Natural killer cell (primary cell): ENCODE measurements around the gene DNAAF8. TPM values are rescaled to one million over a fixed set of nuclear protein-coding genes. Genes with fewer than 3 reads are reported as not detected.

Experiments
- ATAC-seq, 3 donors: fragments of 150-1000 bp in 2 of 3; fragments of 200-7000 bp in 1 of 3; cut with Tn5 transposase; 1 replicate in 1 of 3; 2 replicates in 2 of 3; pipeline ENCODE4 v1.10.0; 2021; ENCODE audit warnings: mild to moderate bottlenecking in 2 of 3, moderate library complexity in 2 of 3
- DNase-seq, 2 donors: peaks; one replicate each; pipeline versions ENCODE4 v3.0.0 to v3.0.0-alpha.2; 2013 to 2021; ENCODE audit warnings: mixed read lengths in 1 of 2
- H3K27ac ChIP-seq: one replicate; pipeline ENCODE4 v1.5.1; 2013; ENCODE audit warnings: mild to moderate bottlenecking, low read length
- H3K27me3 ChIP-seq: one replicate; pipeline ENCODE4 v1.6.1; 2013; ENCODE audit warnings: low read length; ENCODE audit not compliant: control insufficient read depth, insufficient read depth
- H3K36me3 ChIP-seq: one replicate; pipeline ENCODE4 v1.6.1; 2013; ENCODE audit warnings: low read length; ENCODE audit not compliant: control insufficient read depth, insufficient read depth
- H3K4me1 ChIP-seq: one replicate; pipeline ENCODE4 v1.6.1; 2013; ENCODE audit warnings: low read length; ENCODE audit not compliant: control insufficient read depth, insufficient read depth
- H3K4me3 ChIP-seq: one replicate; pipeline ENCODE4 v1.5.1; 2013; ENCODE audit warnings: low read length
- H3K9me3 ChIP-seq: one replicate; pipeline ENCODE4 v1.6.1; 2013; ENCODE audit warnings: low read length; ENCODE audit not compliant: control insufficient read depth, insufficient read depth
- H3K27ac Mint-ChIP-seq, 2 donors: one replicate each; pipeline ENCODE4 v1.8.0; 2022; ENCODE audit warnings: mild to moderate bottlenecking in 2 of 2, mixed read lengths in 2 of 2, moderate library complexity in 1 of 2
- H3K27me3 Mint-ChIP-seq, 2 donors: one replicate each; pipeline ENCODE4 v1.8.0; 2022; ENCODE audit warnings: low read depth in 2 of 2, mixed read lengths in 2 of 2
- H3K36me3 Mint-ChIP-seq: one replicate; pipeline ENCODE4 v1.8.0; 2022; ENCODE audit warnings: mixed read lengths
- H3K4me1 Mint-ChIP-seq, 2 donors: one replicate each; pipeline ENCODE4 v1.8.0; 2022; ENCODE audit warnings: mixed read lengths in 2 of 2
- H3K4me3 Mint-ChIP-seq: one replicate; pipeline ENCODE4 v1.8.0; 2022; ENCODE audit warnings: mild to moderate bottlenecking, moderate library complexity, mixed read lengths
- H3K9me3 Mint-ChIP-seq, 2 donors: one replicate each; pipeline ENCODE4 v1.8.0; 2022; ENCODE audit warnings: mixed read lengths in 2 of 2
- WGBS: methylation state at CpG from one replicate; pipeline ENCODE4 v1.1.7; 2013; ENCODE audit warnings: missing lambda C conversion rate; ENCODE audit not compliant: insufficient coverage; 5-methylcytosine and 5-hydroxymethylcytosine counted together
- intact Hi-C: fragments of 100-400 bp; cut with micrococcal nuclease; formaldehyde crosslinking; loops from one replicate; pipeline ENCODE4 v1.14.2; 2022
- total RNA-seq, 4 donors: library from RNA; stranded (reverse); fragments of 120-200 nt in 1 of 4; gene quantifications; one replicate each; pipeline versions ENCODE4 v1.2.3 to v1.2.4, GENCODE V29; 2013 to 2022
- TF ChIP-seq, protein P1 (sequence below): fragments of 200-600 bp; IDR thresholded peaks from one replicate; pipeline ENCODE4 v1.8.0; 2022; ENCODE audit warnings: antibody characterized with exemption

Gene DNAAF8
- total RNA-seq, 3 donors from 2014 or later (not counting 1 experiment from before 2014, with no cell fraction given) = 0.54 TPM; not detected in 2

DNA sequence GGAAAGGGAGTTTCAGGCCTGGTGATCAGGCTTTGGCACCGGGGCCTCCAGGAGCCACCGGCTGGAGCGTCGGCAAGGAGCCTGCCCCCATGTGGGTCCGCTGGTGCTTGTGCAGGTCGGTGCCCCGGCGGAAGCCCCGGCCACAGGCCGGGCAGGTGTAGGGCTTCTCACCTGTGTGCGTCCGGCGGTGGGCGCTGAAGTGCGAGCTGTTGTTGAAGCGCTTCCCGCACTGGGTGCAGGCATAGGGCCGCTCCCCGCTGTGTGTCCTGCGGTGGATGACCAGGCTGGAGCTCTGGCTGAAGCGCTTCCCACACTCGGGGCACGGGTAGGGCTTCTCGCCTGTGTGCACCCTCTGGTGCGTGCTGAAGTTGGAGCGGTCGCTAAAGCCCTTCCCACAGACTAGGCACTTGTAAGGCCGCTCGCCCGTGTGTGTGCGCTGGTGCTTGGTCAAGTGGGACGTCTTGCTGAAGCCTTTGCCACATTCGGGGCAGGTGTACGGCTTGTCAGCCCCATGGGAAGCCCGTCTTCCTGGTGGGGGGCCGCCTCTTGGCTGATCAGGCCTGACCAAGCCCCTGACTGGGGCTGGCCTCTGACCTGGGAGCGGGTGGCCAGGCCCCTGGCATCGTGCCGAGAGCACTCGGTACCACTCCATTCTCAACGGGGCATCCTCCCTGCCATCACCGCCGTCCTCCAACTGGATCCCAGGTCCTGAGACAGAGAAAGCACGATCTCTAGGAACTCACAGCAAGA lies 18.2 kb downstream of the DNAAF8 start:
- no peaks in the 10 kb centered on the region for H3K9me3 Mint-ChIP-seq

DNA sequence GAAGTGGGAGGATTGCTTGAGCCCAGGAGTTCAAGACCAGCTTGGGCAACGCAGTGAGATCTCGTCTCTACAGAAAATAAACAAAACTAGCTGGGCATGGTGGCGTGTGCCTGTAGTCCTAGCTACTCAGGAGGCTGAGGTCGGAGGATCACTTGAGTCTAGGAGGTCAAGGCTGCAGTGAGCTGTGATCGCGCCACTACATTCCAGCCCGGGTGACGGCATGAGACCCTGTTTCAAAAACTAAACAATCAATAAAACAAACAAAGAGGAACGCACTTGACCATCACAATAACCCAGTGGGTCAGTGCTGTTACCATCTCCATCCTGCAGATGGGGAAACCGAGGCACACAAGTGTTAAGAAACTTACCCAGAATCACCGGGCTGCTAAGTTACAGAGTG lies 18.9 kb downstream of the DNAAF8 start:
- H3K36me3 Mint-ChIP-seq = no peaks in the 10 kb centered on the region
- no peaks in the 10 kb centered on the region for H3K27me3 Mint-ChIP-seq
- peaks cover 38% of the 10 kb centered on the region for H3K36me3 ChIP-seq
- 96% methylated on average over 11 of the region's 11 CpGs for WGBS
- peaks cover under 1% of the 10 kb centered on the region in 2 donors for H3K4me1 Mint-ChIP-seq
- no peaks in the 10 kb centered on the region for H3K9me3 ChIP-seq
- no peak overlapping the region for H3K27ac ChIP-seq
- no peak overlapping the region for H3K27ac Mint-ChIP-seq
- intact Hi-C loops = no loop called here
- H3K4me3 Mint-ChIP-seq = no peak overlapping the region
- DNase-seq (no peak), ATAC-seq (no peak)
- no peak overlapping the region for H3K4me3 ChIP-seq
- no peaks in the 10 kb centered on the region for H3K27me3 ChIP-seq
- H3K9me3 Mint-ChIP-seq = no peaks in the 10 kb centered on the region
- TF ChIP-seq, protein P1, sequence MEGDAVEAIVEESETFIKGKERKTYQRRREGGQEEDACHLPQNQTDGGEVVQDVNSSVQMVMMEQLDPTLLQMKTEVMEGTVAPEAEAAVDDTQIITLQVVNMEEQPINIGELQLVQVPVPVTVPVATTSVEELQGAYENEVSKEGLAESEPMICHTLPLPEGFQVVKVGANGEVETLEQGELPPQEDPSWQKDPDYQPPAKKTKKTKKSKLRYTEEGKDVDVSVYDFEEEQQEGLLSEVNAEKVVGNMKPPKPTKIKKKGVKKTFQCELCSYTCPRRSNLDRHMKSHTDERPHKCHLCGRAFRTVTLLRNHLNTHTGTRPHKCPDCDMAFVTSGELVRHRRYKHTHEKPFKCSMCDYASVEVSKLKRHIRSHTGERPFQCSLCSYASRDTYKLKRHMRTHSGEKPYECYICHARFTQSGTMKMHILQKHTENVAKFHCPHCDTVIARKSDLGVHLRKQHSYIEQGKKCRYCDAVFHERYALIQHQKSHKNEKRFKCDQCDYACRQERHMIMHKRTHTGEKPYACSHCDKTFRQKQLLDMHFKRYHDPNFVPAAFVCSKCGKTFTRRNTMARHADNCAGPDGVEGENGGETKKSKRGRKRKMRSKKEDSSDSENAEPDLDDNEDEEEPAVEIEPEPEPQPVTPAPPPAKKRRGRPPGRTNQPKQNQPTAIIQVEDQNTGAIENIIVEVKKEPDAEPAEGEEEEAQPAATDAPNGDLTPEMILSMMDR = no peak
- no peaks in the 10 kb centered on the region for H3K4me1 ChIP-seq

More for the DNA sequence above, 18.2 kb downstream of the DNAAF8 start:
- Mint-ChIP-seq H3K27me3 (no peaks in the 10 kb centered on the region), H3K4me1 (peaks cover 7 to 8% of the 10 kb centered on the region in 2 donors), H3K27ac (no peak overlapping the region), H3K4me3 (no peak overlapping the region), H3K36me3 (no peaks in the 10 kb centered on the region)
- TF ChIP-seq, protein P1 = no peak
- 94% methylated on average over 44 of the region's 44 CpGs for WGBS
- Histone ChIP-seq H3K4me1 (no peaks in the 10 kb centered on the region), H3K36me3 (peaks cover 36% of the 10 kb centered on the region), H3K9me3 (no peaks in the 10 kb centered on the region), H3K27me3 (no peaks in the 10 kb centered on the region), H3K4me3 (no peak overlapping the region), H3K27ac (no peak overlapping the region)
- intact Hi-C loops = no loop called here
- ATAC-seq (no peak), DNase-seq (no peak)

DNA sequence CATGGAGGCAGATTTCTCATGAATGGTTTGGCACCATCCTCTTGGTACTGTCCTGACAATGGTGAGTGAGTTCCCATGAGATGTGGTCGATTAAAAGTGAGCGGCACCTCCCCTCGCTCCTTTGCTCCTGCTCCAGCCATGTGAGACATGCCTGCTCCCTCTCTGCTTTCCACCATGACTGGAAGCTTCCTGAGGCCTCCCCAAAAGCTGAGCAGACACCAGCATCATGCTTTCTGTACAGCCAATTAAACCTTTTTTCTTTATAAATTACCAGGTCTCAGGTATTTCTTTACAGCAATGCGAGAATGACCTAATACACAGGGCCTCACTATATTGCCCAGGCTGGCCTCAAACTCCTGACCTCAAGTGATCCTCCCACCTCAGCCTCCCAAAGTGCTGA lies 20.5 kb downstream of the DNAAF8 start:
- WGBS = 95% methylated on average over 4 of the region's 4 CpGs
- no peak for ATAC-seq
- TF ChIP-seq, protein P1 = no peak

DNA sequence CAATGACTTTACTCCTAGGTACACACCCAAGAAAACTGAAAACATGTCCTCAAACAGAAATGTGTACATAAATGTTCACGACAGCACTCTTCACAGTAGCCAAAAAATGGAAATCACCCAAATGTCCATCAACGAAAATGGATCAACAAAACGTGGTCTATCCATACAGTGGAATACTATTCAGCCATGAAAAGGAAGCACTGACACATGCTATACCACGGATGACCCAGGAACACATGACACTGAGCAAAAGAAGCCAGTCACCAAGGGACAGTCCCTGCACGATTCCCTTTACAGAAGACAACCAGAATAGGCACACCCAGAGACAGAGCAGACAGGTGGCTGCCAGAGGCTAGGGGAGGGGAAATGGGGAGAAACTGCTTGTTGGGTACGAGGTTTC lies 21.4 kb downstream of the DNAAF8 start:
- Histone ChIP-seq H3K27ac (no peak overlapping the region), H3K4me1 (no peaks in the 10 kb centered on the region), H3K4me3 (no peak overlapping the region), H3K9me3 (no peaks in the 10 kb centered on the region), H3K27me3 (no peaks in the 10 kb centered on the region), H3K36me3 (peaks cover 52% of the 10 kb centered on the region)
- Mint-ChIP-seq H3K36me3 (no peaks in the 10 kb centered on the region), H3K4me3 (no peak overlapping the region), H3K4me1 (no peaks in the 10 kb centered on the region), H3K27me3 (no peaks in the 10 kb centered on the region), H3K9me3 (no peaks in the 10 kb centered on the region), H3K27ac (no peak overlapping the region)
- no peak for DNase-seq
- TF ChIP-seq, protein P1 = no peak
- no peak for ATAC-seq
- intact Hi-C loops = no loop called here
- 97% methylated on average over 6 of the region's 6 CpGs for WGBS

More for the DNA sequence above, 20.5 kb downstream of the DNAAF8 start:
- Histone ChIP-seq H3K4me3 (no peak overlapping the region), H3K36me3 (peaks cover 49% of the 10 kb centered on the region), H3K9me3 (no peaks in the 10 kb centered on the region), H3K4me1 (no peaks in the 10 kb centered on the region), H3K27ac (no peak overlapping the region), H3K27me3 (no peaks in the 10 kb centered on the region)
- no peak overlapping the region for H3K4me3 Mint-ChIP-seq
- H3K27ac Mint-ChIP-seq = no peak overlapping the region
- no peaks in the 10 kb centered on the region for H3K9me3 Mint-ChIP-seq
- no peak for DNase-seq
- H3K4me1 Mint-ChIP-seq = no peaks in the 10 kb centered on the region
- H3K27me3 Mint-ChIP-seq = no peaks in the 10 kb centered on the region
- intact Hi-C loops = no loop called here
- no peaks in the 10 kb centered on the region for H3K36me3 Mint-ChIP-seq
